HS-27A (cell line): ENCODE measurements around the gene SCAF1.
"Not testable (repeated sequence)": the region's sequence is repeated elsewhere in the genome, so short reads cannot be mapped to it uniquely, and the experiment has no call there.

Source experiments
- DNase-seq: peaks from one replicate; pipeline ENCODE4 v3.0.0-alpha.2; 2012; ENCODE audit warnings: low read depth, missing footprints

Gene SCAF1

GRCh38 chr19:49614096-49614833 lies 27.7 kb upstream of the SCAF1 start:
- peak; percentile 79 for DNase-seq

- no peak for DNase-seq
Measured at GRCh38 chr19:49615861-49616260, 26.1 kb upstream of the SCAF1 start.

- DNase-seq = no peak
Measured at GRCh38 chr19:49616532-49616931, 25.5 kb upstream of the SCAF1 start.

GRCh38 chr19:49616945-49617344 lies 25.1 kb upstream of the SCAF1 start:
- no peak for DNase-seq

- not testable (repeated sequence) for DNase-seq
Measured at GRCh38 chr19:49617860-49618259, 24.1 kb upstream of the SCAF1 start.

GRCh38 chr19:49624967-49625910 lies 16.8 kb upstream of the SCAF1 start:
- no peak for DNase-seq

GRCh38 chr19:49626226-49626625 lies 15.8 kb upstream of the SCAF1 start:
- DNase-seq = no peak

- DNase-seq = no peak
Measured at GRCh38 chr19:49629659-49630058, 12.3 kb upstream of the SCAF1 start.

GRCh38 chr19:49631014-49631588 lies 10.9 kb upstream of the SCAF1 start:
- DNase-seq = no peak

GRCh38 chr19:49631610-49632192 lies 10.3 kb upstream of the SCAF1 start:
- no peak for DNase-seq

- DNase-seq = no peak
Measured at GRCh38 chr19:49632576-49632975, 9.4 kb upstream of the SCAF1 start.

- not testable (repeated sequence) for DNase-seq
Measured at GRCh38 chr19:49633273-49633672, 8.7 kb upstream of the SCAF1 start.

GRCh38 chr19:49635530-49636232 lies 6.3 kb upstream of the SCAF1 start:
- no peak for DNase-seq

GRCh38 chr19:49636233-49636932 lies 5.6 kb upstream of the SCAF1 start:
- DNase-seq = no peak

GRCh38 chr19:49637821-49638738 lies 3.9 kb upstream of the SCAF1 start:
- peak; percentile 64 for DNase-seq

GRCh38 chr19:49639401-49640112 lies 2.5 kb upstream of the SCAF1 start:
- DNase-seq = no peak

- peak; percentile 100 for DNase-seq
Measured at GRCh38 chr19:49640113-49640898, 1.7 kb upstream of the SCAF1 start, which contains the start of gene RRAS. TSS of gene RRAS (minus strand) at chr19:49640143. CDS start at chr19:49640098, 45 bp downstream.

- no peak for DNase-seq
Measured at GRCh38 chr19:49642492-49643035, 555 bp downstream of the SCAF1 start.
